Stimulated activated CD4-positive, alpha-beta T cell treated with anti-CD3 and anti-CD28 coated beads, Interleukin-15, amount 100 ng/mL, for 24 hours (primary cell): Measurements from ENCODE around the gene HELQ.
"Not testable (repeated sequence)": the region's sequence is repeated elsewhere in the genome, so short reads cannot be mapped to it uniquely, and the experiment has no call there.

Source experiments
- DNase-seq: peaks from one replicate; pipeline ENCODE4 v3.0.0-alpha.2; 2020

The HELQ gene

DNA sequence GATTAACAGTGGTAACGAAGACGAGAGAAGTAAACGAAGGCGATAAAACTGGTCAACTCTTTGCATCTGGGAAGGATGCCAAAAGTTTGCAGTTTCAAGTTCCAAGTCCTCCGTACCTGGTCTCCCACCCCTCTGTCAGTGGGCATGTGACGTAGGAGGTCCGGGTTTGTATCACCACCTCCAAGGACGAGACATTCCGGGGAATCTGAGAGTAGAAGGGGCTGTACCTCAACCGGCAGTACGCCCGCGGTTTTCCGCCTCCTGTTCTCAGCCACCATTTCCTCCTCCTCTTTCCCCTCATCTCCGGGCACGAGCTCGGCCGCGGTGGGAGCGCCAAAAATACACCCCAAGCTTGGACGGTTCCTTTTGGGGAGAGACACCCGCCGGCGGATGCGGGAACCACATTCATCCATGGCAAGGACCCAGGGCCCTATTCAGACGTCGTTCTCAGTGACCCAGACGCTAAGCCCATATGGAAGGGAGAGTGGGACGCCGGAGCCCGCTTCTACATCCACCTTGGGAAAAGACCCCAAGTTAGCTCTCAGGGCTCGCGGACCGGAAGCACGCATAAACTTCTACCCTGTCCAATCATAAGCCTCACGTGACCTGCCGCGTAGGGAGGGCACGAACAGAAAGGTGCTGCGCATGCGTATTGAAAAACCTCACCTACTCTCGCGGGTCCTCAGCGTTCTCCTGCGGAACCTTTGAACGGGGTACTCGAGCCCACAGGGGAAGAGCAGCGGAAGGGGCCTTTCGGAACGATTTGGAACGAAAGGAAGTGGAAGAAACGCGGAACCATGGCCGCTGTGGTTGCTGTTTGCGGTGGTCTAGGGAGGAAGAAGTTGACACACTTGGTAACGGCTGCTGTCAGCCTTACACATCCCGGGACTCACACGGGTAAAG is at the start of gene HELQ, which contains the start of gene MRPS18C:
TSS of gene HELQ (minus strand) at position 543 of the 903 bp plus-strand sequence. CDS start at position 413, 130 bp downstream.
TSS of gene MRPS18C (plus strand) at position 778 of the 903 bp plus-strand sequence. CDS start at position 798, 20 bp downstream.
- DNase-seq, result peak; percentile 96

- no peak for DNase-seq
These were observed 49.4 kb upstream of the HELQ start for GRCh38 chr4:83504996-83505395.

DNA sequence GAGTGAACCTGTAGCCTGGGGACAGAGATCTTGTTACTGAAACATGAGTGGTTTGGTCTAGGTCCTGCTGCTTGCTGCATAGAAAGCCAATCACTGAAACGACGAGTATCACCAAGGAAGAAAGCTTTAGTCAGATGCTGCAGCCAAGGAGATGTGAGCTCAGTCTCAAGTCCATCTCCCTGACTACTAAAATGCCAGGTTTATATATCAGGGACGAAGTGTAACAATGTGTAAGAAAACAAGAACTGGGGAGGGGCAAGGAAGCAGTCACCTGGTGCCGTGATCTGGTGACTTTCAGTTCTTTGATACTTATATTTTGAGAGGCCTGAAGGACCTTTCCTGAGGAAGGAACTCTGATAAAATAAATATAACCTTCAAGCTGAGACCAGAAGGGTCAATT is 48.9 kb upstream of the HELQ start:
- no peak for DNase-seq

GRCh38 chr4:83503974-83504373 is 48.4 kb upstream of the HELQ start:
- DNase-seq, result no peak

- not testable (repeated sequence) for DNase-seq
These were observed 46.0 kb upstream of the HELQ start for GRCh38 chr4:83501671-83502070.

- DNase-seq, result no peak
These were observed 42.6 kb upstream of the HELQ start for GRCh38 chr4:83498187-83498586.

DNA sequence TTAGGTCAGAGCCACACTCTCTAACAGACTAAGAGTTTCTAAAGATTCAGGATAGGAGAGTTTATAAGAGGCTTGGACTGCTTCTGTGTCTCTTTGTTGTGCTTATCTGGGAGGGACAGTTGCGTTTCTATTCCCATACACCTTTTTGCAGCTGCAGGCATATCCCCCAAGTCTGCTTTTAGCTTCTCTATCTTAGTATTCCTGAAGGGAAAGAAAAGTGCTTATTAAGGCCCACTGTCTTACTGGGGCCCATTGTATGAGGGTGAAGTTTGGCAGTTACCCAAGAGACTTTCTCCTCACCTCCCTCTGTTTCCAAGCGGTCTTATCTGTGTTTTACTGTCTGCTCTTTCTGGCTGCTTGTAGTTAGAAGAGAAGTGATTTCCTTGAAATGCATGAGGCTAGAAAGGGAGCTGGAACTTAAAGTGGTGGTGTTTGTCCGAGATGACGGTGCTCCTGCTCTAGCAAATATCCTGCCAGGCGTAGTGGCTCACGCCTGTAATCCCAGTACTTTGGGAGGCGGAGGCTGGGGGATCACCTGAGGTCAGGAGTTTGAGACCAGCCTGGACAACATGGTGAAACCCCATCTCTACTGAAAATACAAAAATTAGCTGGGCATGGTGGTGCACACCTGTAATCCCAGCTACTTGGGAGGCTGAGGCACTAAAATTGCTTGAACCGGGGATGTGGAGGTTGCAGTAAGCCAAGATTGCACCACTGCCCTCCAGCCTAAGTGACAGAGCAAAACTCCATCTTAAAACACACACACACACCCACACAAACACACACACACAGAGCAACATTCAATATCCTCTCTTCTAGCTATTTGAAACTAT is 40.7 kb upstream of the HELQ start:
- DNase-seq, result not testable (repeated sequence)

GRCh38 chr4:83490876-83491450 is 35.3 kb upstream of the HELQ start:
- DNase-seq, result no peak

- DNase-seq, result no peak
These were observed 34.2 kb upstream of the HELQ start for GRCh38 chr4:83489711-83490326.

- DNase-seq, result no peak
These were observed 31.0 kb upstream of the HELQ start for GRCh38 chr4:83486457-83487129.

GRCh38 chr4:83484500-83485461 is 29.2 kb upstream of the HELQ start, which contains the start of gene ABRAXAS1:
Gene ABRAXAS1, minus strand, starts transcription at chr4:83485100. Its CDS starts 28 bp downstream, at chr4:83485072.
- DNase-seq, result peak; percentile 96

GRCh38 chr4:83473966-83474365 is 18.3 kb upstream of the HELQ start:
- no peak for DNase-seq

DNA sequence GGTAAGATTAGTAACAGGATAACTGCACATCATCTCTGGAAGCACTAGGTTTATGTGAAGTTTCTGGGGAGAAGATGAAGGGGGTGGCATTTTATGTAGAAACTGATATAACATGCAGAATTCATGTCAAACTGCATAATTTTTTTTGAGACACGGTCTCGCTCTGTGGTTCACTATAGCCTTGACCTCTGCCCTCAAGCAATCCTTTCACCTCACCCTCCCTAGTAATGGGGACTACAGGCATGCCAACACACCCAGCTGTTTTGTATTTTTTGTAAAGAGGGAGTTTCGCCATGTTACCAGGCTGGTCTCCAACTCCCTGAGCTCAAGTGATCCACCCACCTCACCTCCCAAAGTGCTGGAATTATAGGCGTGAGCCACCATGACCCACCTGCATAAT is 17.8 kb upstream of the HELQ start:
- DNase-seq, result no peak

DNA sequence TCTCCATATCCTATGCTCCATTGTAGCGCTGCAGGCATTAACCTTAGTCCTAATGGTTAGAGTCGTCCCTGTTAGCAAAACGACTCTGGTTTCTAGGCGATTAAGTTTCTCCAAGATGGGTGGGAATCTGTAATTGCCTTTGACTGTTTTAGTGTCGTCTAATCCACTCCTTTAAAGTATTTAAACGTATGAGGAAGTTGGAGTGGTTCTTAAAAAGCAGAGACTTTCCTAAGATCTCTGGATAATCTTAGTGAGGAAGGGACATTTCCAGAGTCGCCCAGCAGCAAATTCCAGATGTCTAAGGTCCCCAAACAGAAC is 520 bp upstream of the HELQ start:
- no peak for DNase-seq

DNA sequence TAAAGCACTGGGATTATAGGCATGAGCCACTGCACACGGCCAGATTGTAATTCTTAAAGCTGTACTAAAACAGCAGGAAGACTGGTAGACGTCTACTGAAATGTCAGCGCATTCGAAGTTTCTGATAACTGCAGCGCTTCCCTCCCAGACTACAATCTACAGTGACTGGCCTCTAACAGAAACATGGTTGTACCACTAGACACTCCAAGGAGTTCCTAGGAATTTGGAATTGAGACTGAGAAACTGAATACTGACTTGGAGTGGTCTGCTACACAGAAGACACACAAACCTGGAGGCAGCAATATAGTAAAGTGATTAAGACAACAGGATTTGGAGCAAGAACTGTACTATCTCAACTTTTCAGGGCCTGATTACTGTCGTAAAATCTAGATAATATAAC is 937 bp downstream of the HELQ start:
- no peak for DNase-seq

GRCh38 chr4:83449009-83449408 is 6.6 kb downstream of the HELQ start:
- no peak for DNase-seq

DNA sequence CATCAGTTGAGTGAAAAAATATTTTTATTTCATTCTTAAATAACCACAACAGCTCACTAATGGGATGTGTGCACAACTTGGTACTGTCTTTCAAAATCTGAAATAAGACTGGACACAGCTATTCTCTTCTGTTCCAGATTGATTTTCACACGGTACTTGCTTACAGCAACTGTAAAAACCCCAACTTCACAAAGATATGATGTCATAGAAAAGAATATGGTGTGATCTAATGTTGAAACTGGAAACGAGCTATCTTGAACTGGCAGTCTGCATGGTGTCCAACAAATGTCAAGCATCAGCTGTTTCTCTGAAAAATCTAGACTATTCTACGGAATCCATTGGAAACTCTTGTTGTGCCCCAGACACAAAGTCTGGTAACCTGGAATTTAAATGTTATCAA is 14.7 kb downstream of the HELQ start:
- no peak for DNase-seq

DNA sequence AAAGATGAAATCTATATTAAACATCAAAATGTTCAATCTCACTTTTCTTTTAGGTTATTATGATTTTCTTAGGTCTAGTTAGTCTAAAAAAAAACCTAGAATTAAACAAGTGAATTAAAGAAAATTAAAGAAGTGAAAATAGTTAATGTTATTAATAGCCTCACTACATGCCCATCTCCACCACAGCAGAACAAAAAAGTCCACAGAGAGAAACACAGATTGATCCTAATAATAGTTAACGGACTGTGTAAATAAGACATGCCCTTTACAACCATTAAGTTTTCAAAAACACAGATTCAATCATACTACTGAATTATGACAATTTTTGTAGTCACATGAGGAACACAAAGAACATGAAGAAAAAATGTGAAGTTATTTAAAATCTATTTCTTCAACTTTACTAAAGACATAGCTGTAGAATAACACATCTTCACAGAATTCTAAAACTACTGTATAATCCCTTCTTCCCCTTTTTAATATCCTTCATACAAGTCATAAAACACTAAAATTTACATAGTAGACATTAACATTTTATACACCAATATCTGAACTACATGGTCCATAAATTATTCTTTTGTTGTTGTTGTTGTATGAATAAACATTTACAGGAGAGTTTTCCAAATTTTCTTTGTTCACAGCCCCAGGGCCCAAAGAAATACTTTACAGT is 15.3 kb downstream of the HELQ start:
- no peak for DNase-seq

DNA sequence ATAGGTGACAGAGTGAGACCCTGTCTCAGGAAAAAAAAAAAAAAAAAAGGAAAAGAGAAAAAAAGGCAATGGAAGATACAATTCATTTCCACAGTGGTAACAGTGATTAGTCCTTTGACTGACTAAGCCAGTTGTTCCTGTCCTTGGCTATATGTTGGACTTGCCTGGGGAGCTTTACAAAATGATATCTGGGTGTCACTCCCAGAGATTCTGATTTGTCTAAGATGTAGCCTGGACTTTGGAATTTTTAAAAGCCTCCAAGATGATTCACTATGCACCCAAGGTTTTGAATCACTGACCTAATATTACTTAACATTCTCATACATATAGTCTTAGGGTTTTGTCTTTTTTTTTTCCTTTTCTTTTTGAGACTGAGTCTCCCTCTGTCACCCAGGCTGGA is 16.9 kb downstream of the HELQ start:
- DNase-seq, result no peak

DNA sequence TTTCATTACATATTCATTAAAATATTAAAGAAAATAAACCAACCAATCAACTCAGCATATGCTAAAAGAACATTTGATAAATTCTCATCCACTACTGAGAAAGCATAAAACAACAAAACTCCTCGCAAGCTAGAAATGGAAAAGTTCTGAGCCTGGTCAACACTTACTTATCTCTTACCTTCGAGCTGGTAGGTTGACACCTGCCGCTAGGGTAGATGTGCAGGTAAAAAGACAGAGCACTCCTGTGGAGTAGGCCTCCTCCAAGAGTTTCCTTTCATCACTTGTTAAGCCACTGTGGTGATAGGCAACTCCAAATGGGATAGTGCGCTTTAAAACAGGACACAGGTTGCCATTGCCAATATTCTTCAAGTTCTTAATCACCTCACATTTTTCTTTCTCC is 18.9 kb downstream of the HELQ start:
- no peak for DNase-seq

DNA sequence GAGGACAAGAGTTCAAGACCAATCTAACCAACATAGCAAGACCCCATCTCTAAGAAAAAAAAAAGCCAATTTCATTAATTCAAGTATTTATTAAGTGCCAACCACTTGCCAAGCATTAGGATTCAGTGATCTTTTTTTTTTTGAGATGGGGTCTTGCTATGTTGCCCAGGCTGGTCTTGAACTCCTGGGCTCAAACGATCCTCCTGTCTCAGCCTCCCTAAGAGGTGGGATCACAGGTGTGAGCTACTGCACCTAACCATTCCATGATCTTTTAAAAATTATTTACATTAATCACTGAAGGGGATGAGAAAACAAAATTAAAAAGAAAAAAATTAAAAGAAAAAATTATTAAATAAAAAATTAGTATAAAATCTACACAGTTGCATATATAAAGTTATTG is 24.4 kb downstream of the HELQ start:
- no peak for DNase-seq
